WTC11 (cell line): ENCODE measurements around the gene LDB2. TPM values are rescaled to one million over a fixed set of nuclear protein-coding genes. Genes with fewer than 3 reads are reported as not detected.

Experiments
- ATAC-seq: fragments of 200-7000 bp; cut with Tn5 transposase; 2 replicates; pipeline ENCODE4 v1.10.0; 2021; ENCODE audit warnings: mild to moderate bottlenecking, moderate library complexity
- CTCF ChIA-PET: fragments of 300-600 bp; sonication (Branson Sonifier 250); formaldehyde crosslinking; loops from one replicate; lab custom pipeline; 2021; ENCODE audit warnings: antibody characterized with exemption; lab: Charles Lee
- POLR2A ChIA-PET: fragments of 350-600 bp; sonication (Branson Sonifier 250); formaldehyde crosslinking; loops from one replicate; lab custom pipeline; 2021; ENCODE audit warnings: antibody characterized with exemption; lab: Charles Lee
- DNase-seq: peaks from one replicate; pipeline ENCODE4 v3.0.0; 2021; ENCODE audit warnings: low spot score
- H3K27ac Mint-ChIP-seq: 2 replicates; pipeline ENCODE4 v1.8.0; 2021; ENCODE audit warnings: mixed read lengths
- H3K27me3 Mint-ChIP-seq: 2 replicates; pipeline ENCODE4 v1.8.0; 2021; ENCODE audit warnings: low read depth, mild to moderate bottlenecking, moderate library complexity, mixed read lengths
- H3K36me3 Mint-ChIP-seq: 2 replicates; pipeline ENCODE4 v1.8.0; 2021; ENCODE audit warnings: mixed read lengths
- H3K4me1 Mint-ChIP-seq: 2 replicates; pipeline ENCODE4 v1.8.0; 2022; ENCODE audit warnings: mixed read lengths
- H3K4me3 Mint-ChIP-seq: 2 replicates; pipeline ENCODE4 v1.8.0; 2021; ENCODE audit warnings: mild to moderate bottlenecking, moderate library complexity, mixed read lengths
- H3K9me3 Mint-ChIP-seq: 2 replicates; pipeline ENCODE4 v1.8.0; 2021; ENCODE audit warnings: mixed read lengths
- AFF4 ChIP-seq: sonication (generic); formaldehyde crosslinking; IDR thresholded peaks from 2 replicates; pipeline ENCODE4 v1.8.1; 2023; ENCODE audit warnings: mild to moderate bottlenecking, missing genetic modification reagents, borderline replicate concordance
- ARID4B ChIP-seq: sonication (generic); formaldehyde crosslinking; IDR thresholded peaks from 2 replicates; pipeline ENCODE4 v1.8.0; 2023; ENCODE audit warnings: missing genetic modification reagents, mild to moderate bottlenecking, borderline replicate concordance
- ATF2 ChIP-seq: sonication (generic); formaldehyde crosslinking; IDR thresholded peaks from 2 replicates; pipeline ENCODE4 v1.8.1; 2022; ENCODE audit warnings: low read depth, missing genetic modification reagents, borderline replicate concordance
- E2F5 ChIP-seq: sonication (generic); formaldehyde crosslinking; IDR thresholded peaks from 2 replicates; pipeline ENCODE4 v1.8.1; 2022; ENCODE audit warnings: mild to moderate bottlenecking, moderate library complexity, missing genetic modification reagents
- ESRRA ChIP-seq: sonication (generic); formaldehyde crosslinking; IDR thresholded peaks from 2 replicates; pipeline ENCODE4 v1.8.1; 2022; ENCODE audit warnings: mild to moderate bottlenecking, missing genetic modification reagents, borderline replicate concordance
- HMGXB4 ChIP-seq: sonication (generic); formaldehyde crosslinking; IDR thresholded peaks from 2 replicates; pipeline ENCODE4 v1.8.1; 2023; ENCODE audit warnings: mild to moderate bottlenecking, moderate library complexity, missing genetic modification reagents
- IRF2 ChIP-seq: sonication (generic); formaldehyde crosslinking; IDR thresholded peaks from 2 replicates; pipeline ENCODE4 v1.8.0; 2022; ENCODE audit warnings: low read depth, missing genetic modification reagents, borderline replicate concordance
- MAX ChIP-seq: sonication (generic); formaldehyde crosslinking; IDR thresholded peaks from 2 replicates; pipeline ENCODE4 v1.8.0; 2022; ENCODE audit warnings: mild to moderate bottlenecking, missing genetic modification reagents
- NFYB ChIP-seq: sonication (generic); formaldehyde crosslinking; conservative IDR thresholded peaks from 2 replicates; pipeline ENCODE4 v1.8.0; 2022; ENCODE audit warnings: low read depth, missing genetic modification reagents
- NR1H2 ChIP-seq: sonication (generic); formaldehyde crosslinking; IDR thresholded peaks from 2 replicates; pipeline ENCODE4 v1.9.0; 2021; ENCODE audit warnings: mild to moderate bottlenecking, moderate library complexity, missing genetic modification reagents
- PRRX2 ChIP-seq: fragments of 250-450 bp; sonication (Bioruptor Pico); IDR thresholded peaks from 2 replicates; pipeline ENCODE4 v1.8.0; 2021; ENCODE audit warnings: mild to moderate bottlenecking
- SP1 ChIP-seq: sonication (generic); formaldehyde crosslinking; conservative IDR thresholded peaks from 2 replicates; pipeline ENCODE4 v1.8.1; 2022; ENCODE audit warnings: missing genetic modification reagents
- STAT6 ChIP-seq: sonication (generic); formaldehyde crosslinking; conservative IDR thresholded peaks from 2 replicates; pipeline ENCODE4 v1.8.1; 2023; ENCODE audit warnings: mild to moderate bottlenecking, low read depth, missing genetic modification reagents, moderate library complexity
- ZBTB43 ChIP-seq: sonication (generic); formaldehyde crosslinking; IDR thresholded peaks from 2 replicates; pipeline ENCODE4 v1.8.1; 2023; ENCODE audit warnings: mild to moderate bottlenecking, missing genetic modification reagents
- ZNF121 ChIP-seq: sonication (generic); formaldehyde crosslinking; IDR thresholded peaks from 2 replicates; pipeline ENCODE4 v1.8.0; 2023; ENCODE audit warnings: missing genetic modification reagents
- ZNF219 ChIP-seq: sonication (generic); formaldehyde crosslinking; IDR thresholded peaks from 2 replicates; pipeline ENCODE4 v1.8.0; 2023; ENCODE audit warnings: missing genetic modification reagents, mild to moderate bottlenecking, borderline replicate concordance
- ZNF317 ChIP-seq: sonication (generic); formaldehyde crosslinking; IDR thresholded peaks from 2 replicates; pipeline ENCODE4 v1.8.1; 2023; ENCODE audit warnings: low read depth, mild to moderate bottlenecking, moderate library complexity, missing genetic modification reagents, borderline replicate concordance
- ZNF396 ChIP-seq: fragments of 250-450 bp; sonication (Bioruptor Pico); IDR thresholded peaks from 2 replicates; pipeline ENCODE4 v1.8.0; 2021; ENCODE audit warnings: mild to moderate bottlenecking, moderate library complexity, borderline replicate concordance
- total RNA-seq: library from RNA; stranded (reverse); gene quantifications from 3 replicates; pipeline ENCODE4 v1.2.3, GENCODE V29; 2021

Gene LDB2
- total RNA-seq, 1 experiment from 2014 or later: 62.4 TPM

- no peak for TF ChIP-seq AFF4 (CRISPR knock-in tag)
- TF ChIP-seq IRF2 (CRISPR knock-in tag): no peak
Measured at GRCh38 chr4:16659694-16660093, 238.8 kb downstream of the LDB2 start (continued).

GRCh38 chr4:16659079-16659478 lies 239.4 kb downstream of the LDB2 start:
- ATAC-seq (no peak), DNase-seq (no peak)
- CTCF ChIA-PET: no interaction called here
- Mint-ChIP-seq H3K4me1 (peaks cover 29% of the 10 kb centered on the region), H3K27me3 (no peaks in the 10 kb centered on the region), H3K27ac (no peak overlapping the region), H3K4me3 (no peak overlapping the region), H3K9me3 (peaks cover 13% of the 10 kb centered on the region), H3K36me3 (peaks cover 21% of the 10 kb centered on the region)
- POLR2A ChIA-PET: no interaction called here
- no peak for TF ChIP-seq STAT6 (CRISPR knock-in tag)
- no peak for TF ChIP-seq ZNF219 (CRISPR knock-in tag)
- TF ChIP-seq NR1H2 (CRISPR knock-in tag): no peak
- no peak for TF ChIP-seq PRRX2
- no peak for TF ChIP-seq ZNF396 (CRISPR knock-in tag)
- TF ChIP-seq SP1: no peak
- TF ChIP-seq ZNF317: no peak
- TF ChIP-seq ARID4B: no peak
- TF ChIP-seq ZBTB43: no peak
- TF ChIP-seq ZNF121 (CRISPR knock-in tag): no peak
- no peak for TF ChIP-seq NFYB (CRISPR knock-in tag)
- TF ChIP-seq E2F5 (CRISPR knock-in tag): no peak
- TF ChIP-seq HMGXB4 (CRISPR knock-in tag): no peak
- TF ChIP-seq ESRRA (CRISPR knock-in tag): no peak
- TF ChIP-seq ATF2: no peak
- TF ChIP-seq MAX (CRISPR knock-in tag): no peak
